ENCODE measurements around the gene APOBR.
"Not testable (repeated sequence)": the region's sequence is repeated elsewhere in the genome, so short reads cannot be mapped to it uniquely, and the experiment has no call there.

APOBR gene

DNA sequence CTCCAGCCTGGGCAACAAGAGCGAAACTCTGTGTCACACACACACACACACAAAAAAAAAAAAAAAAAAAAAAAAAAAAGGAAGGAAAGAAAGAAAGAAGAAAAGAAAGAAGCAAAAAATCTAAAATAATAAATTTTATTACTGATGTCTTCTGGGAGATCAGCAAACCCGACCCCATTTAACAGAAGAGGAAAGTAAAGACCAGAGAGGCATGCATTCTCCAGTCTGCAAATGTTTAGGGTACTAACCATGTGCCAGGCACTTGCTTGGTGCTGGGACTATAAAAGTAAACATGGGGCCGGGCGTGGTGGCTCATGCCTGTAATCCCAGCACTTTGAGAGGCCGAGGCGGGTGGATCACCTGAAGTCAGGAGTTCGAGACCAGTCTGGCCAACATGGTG lies 51.5 kb downstream of the APOBR start:
- H3K27ac ChIP-seq; DNase-seq (ENCODE audit: low read depth, low spot score): not testable (repeated sequence)

DNA sequence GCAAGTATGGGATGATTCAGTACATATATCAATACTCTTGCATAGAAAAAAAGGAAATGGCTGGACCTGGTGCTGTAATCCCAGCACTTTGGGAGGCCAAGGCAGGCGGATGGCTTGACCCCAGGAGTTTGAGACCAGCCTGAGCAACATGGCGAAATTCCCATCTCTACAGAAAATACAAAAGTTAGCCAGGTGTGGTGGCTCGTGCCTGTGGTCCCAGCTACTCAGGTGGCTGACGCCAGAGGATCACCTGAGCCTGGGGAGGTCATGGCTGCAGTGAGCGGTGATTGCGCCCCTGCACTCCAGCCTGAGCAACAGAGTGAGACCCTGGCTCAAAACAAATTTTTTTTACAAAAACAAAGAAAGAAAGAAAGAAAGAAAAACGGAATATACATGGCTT lies 52.2 kb downstream of the APOBR start:
- no peak for DNase-seq (ENCODE audit: low read depth, low spot score)
- H3K27ac ChIP-seq, result no peak overlapping the region

DNA sequence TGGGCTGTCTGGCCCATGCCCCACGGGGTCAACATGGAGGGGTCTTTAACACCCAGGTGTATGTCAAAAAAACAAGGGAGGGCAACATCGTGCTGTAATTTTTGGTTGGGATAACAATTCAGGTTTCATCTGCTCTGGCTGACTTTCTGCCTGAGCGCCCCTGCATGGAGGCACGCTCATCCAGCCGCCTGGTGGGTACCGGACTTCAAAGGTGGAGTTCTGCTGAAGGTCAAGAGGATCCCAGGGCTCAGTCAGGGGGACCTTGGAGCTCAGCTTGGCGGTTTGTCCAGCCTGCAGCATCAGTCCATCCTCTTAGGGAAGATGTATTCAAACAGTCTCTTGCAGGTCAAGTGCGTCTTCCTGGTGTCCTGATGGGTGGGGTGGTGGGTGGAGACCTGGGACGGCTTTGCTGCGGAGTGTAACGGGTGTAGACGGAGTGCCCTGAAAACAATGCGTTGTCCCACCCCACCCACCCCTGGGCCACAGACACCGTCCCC lies 53.9 kb downstream of the APOBR start:
- H3K27ac ChIP-seq, result no peak overlapping the region
- DNase-seq (ENCODE audit: low read depth, low spot score), result no peak
